GM12878 (cell line): ENCODE results near the gene CHKA. TPM values are rescaled to one million over a fixed set of nuclear protein-coding genes. Genes with fewer than 3 reads are reported as not detected.

Experiments
- ATAC-seq: fragments of 200-7000 bp; cut with Tn5 transposase; 3 replicates; pipeline ENCODE4 v1.9.1; 2020; ENCODE audit warnings: mild to moderate bottlenecking, moderate library complexity
- BruUV-seq: library from RNA; stranded (reverse); fragments of 400-500 nt; replicated peaks from 2 replicates; lab custom pipeline; 2021; lab: Mats Ljungman, UMichigan
- CTCF ChIA-PET: fragments of 300-600 bp; sonication (Branson Sonifier 250); formaldehyde crosslinking; extraction: SDS; loops from one replicate; lab custom pipeline; 2021; ENCODE audit warnings: inconsistent platforms; lab: Yijun Ruan, JAX
- POLR2A ChIA-PET: fragments of 350-600 bp; formaldehyde crosslinking; extraction: SDS; loops from one replicate; lab custom pipeline; 2021; ENCODE audit warnings: inconsistent platforms; lab: Charles Lee
- RAD21 ChIA-PET: fragments of 300-600 bp; sonication (Branson Sonifier 250); formaldehyde crosslinking; loops from one replicate; lab custom pipeline; 2023; ENCODE audit warnings: antibody characterized with exemption; ENCODE audit not compliant: unreplicated experiment; lab: Charles Lee
- SMC1A ChIA-PET: fragments of 300-600 bp; sonication (Branson Sonifier 250); formaldehyde crosslinking; loops from one replicate; lab custom pipeline; 2023; ENCODE audit not compliant: unreplicated experiment, uncharacterized antibody; lab: Charles Lee
- DNase-seq: peaks from one replicate; pipeline ENCODE4 v3.0.0-alpha.2; 2011; ENCODE audit warnings: low read depth, low spot score
- FAIRE-seq: peaks from 3 replicates; lab custom pipeline; 2011; peaks lifted over from hg19 to GRCh38; lab: Jason Lieb, UNC
- H2AFZ ChIP-seq: 2 replicates; pipeline ENCODE4 v1.6.0; 2011; ENCODE audit warnings: low read depth, low read length, control low read depth; ENCODE audit not compliant: control insufficient read depth
- H3K27ac ChIP-seq: 2 replicates; pipeline ENCODE4 v1.5.1; 2011; ENCODE audit warnings: control low read depth; ENCODE audit not compliant: control insufficient read depth, insufficient read depth
- H3K27me3 ChIP-seq, 2 experiments: replicated peaks in 1 of 2; 2 replicates each; pipeline versions ENCODE4 v1.6.0 to v1.6.1; 2011; ENCODE audit warnings: low read length in 1 of 2; ENCODE audit not compliant: control insufficient read depth in 2 of 2, insufficient read depth in 2 of 2
- H3K36me3 ChIP-seq, 2 experiments: 2 replicates each; pipeline ENCODE4 v1.5.1; 2011; ENCODE audit warnings: low read length in 1 of 2; ENCODE audit not compliant: control insufficient read depth in 2 of 2, insufficient read depth in 2 of 2
- H3K4me1 ChIP-seq: 2 replicates; pipeline ENCODE4 v1.6.1; 2011; ENCODE audit warnings: mild to moderate bottlenecking, low read length, moderate library complexity, mixed read lengths; ENCODE audit not compliant: control insufficient read depth, insufficient read depth
- H3K4me2 ChIP-seq: 2 replicates; pipeline ENCODE4 v1.6.0; 2011; ENCODE audit warnings: control low read depth; ENCODE audit not compliant: control insufficient read depth, insufficient read depth
- H3K4me3 ChIP-seq: fragments of 200-600 bp; sonication (generic); 2 replicates; pipeline ENCODE4 v1.5.1; 2016
- H3K79me2 ChIP-seq: 2 replicates; pipeline ENCODE4 v1.6.0; 2011; ENCODE audit warnings: low read length; ENCODE audit not compliant: control insufficient read depth, insufficient read depth
- H3K9ac ChIP-seq: 2 replicates; pipeline ENCODE4 v1.8.0; 2011; ENCODE audit warnings: low read length, control low read depth, mixed read lengths; ENCODE audit not compliant: control insufficient read depth, insufficient read depth
- H3K9me3 ChIP-seq: replicated peaks from 3 replicates; pipeline ENCODE4 v1.5.1; 2011; ENCODE audit warnings: mild to moderate bottlenecking, low read length; ENCODE audit not compliant: control insufficient read depth, insufficient read depth
- H4K20me1 ChIP-seq: 2 replicates; pipeline ENCODE4 v1.6.0; 2011; ENCODE audit not compliant: control insufficient read depth, insufficient read depth
- BMI1 ChIP-seq: fragments of 450-650 bp; IDR thresholded peaks from 2 replicates; pipeline ENCODE4 v1.6.1; 2016; ENCODE audit warnings: mild to moderate bottlenecking, moderate library complexity, borderline replicate concordance
- CEBPB ChIP-seq, 2 experiments: fragments of 150-350 bp in 1 of 2; IDR thresholded peaks; 2 replicates each; pipeline ENCODE4 v1.6.1; 2012 to 2014; ENCODE audit warnings: low read depth in 2 of 2, low read length in 2 of 2, borderline replicate concordance in 1 of 2, inconsistent platforms in 1 of 2
- CREM ChIP-seq: IDR thresholded peaks from 2 replicates; pipeline ENCODE4 v1.6.1; 2014; ENCODE audit warnings: antibody characterized with exemption, low read depth
- GABPA ChIP-seq: IDR thresholded peaks from 2 replicates; pipeline ENCODE4 v1.6.1; 2014; ENCODE audit warnings: antibody characterized with exemption, low read depth, mild to moderate bottlenecking, inconsistent platforms
- POU2F2 ChIP-seq: IDR thresholded peaks from 3 replicates; pipeline ENCODE4 v1.6.1; 2011; ENCODE audit warnings: low read depth, mild to moderate bottlenecking, low read length, borderline replicate concordance
- RELA ChIP-seq: fragments of 450-650 bp; IDR thresholded peaks from 2 replicates; pipeline ENCODE4 v1.8.0; 2014; ENCODE audit warnings: borderline replicate concordance; ENCODE audit not compliant: partially characterized antibody
- RELB ChIP-seq: fragments of 450-650 bp; IDR thresholded peaks from 2 replicates; pipeline ENCODE4 v1.6.1; 2017; ENCODE audit warnings: low read depth, mild to moderate bottlenecking, moderate library complexity
- SIX5 ChIP-seq: IDR thresholded peaks from 2 replicates; pipeline ENCODE4 v1.6.1; 2011; ENCODE audit warnings: mild to moderate bottlenecking, low read depth, low read length, moderate library complexity; ENCODE audit not compliant: severe bottlenecking
- SPI1 ChIP-seq: IDR thresholded peaks from 2 replicates; pipeline ENCODE4 v1.6.1; 2011; ENCODE audit warnings: low read depth, mild to moderate bottlenecking, low read length, moderate library complexity, borderline replicate concordance; ENCODE audit not compliant: insufficient read depth
- TCF12 ChIP-seq: IDR thresholded peaks from 2 replicates; pipeline ENCODE4 v1.6.1; 2011; ENCODE audit warnings: low read depth, mild to moderate bottlenecking, low read length
- TCF3 ChIP-seq: IDR thresholded peaks from 2 replicates; pipeline ENCODE4 v1.6.1; 2012; ENCODE audit warnings: low read depth, mild to moderate bottlenecking, low read length, borderline replicate concordance; ENCODE audit not compliant: insufficient read depth
- USF2 ChIP-seq: IDR thresholded peaks from 2 replicates; pipeline ENCODE4 v1.6.1; 2011; ENCODE audit warnings: low read depth, low read length, improper control_type of control experiment, borderline replicate concordance
- ZBED1 ChIP-seq: IDR thresholded peaks from 2 replicates; pipeline ENCODE4 v1.6.1; 2016; ENCODE audit warnings: borderline replicate concordance
- ZBTB33 ChIP-seq: fragments of 450-650 bp; IDR thresholded peaks from 2 replicates; pipeline ENCODE4 v1.6.1; 2017; ENCODE audit warnings: mild to moderate bottlenecking
- ZBTB4 ChIP-seq: fragments of 450-650 bp; formaldehyde crosslinking; IDR thresholded peaks from 2 replicates; pipeline ENCODE4 v1.4.0; 2022; ENCODE audit warnings: mild to moderate bottlenecking, moderate library complexity
- WGBS: methylation state at CpG from one replicate; pipeline ENCODE4 v1.1.6; 2016; ENCODE audit warnings: low lambda C conversion rate; ENCODE audit not compliant: insufficient replicate concordance, insufficient coverage; ENCODE audit errors: missing lambda C conversion rate; 5-methylcytosine and 5-hydroxymethylcytosine counted together
- in situ Hi-C: fragments of 300-500 bp; cut with MboI; formaldehyde crosslinking; loops from 9 replicates; pipeline ENCODE4 v1.14.3; 2018; ENCODE audit warnings: mixed read lengths
- intact Hi-C: fragments of 100-400 bp; cut with micrococcal nuclease; formaldehyde crosslinking; loops from one replicate; pipeline ENCODE4 v1.14.2; 2022; ENCODE audit not compliant: unreplicated experiment
- polyA plus RNA-seq, 11 experiments: library from polyadenylated mRNA; depleted of rRNA in 4 of 11; unstranded in 6 of 11; stranded (reverse) in 5 of 11; fragments of >200 nt; fragmentation: Nextera tagmentation in 4 of 11; fragmentation: Illumina TruSeq in 1 of 11; extraction: Ambion mirVana in 4 of 11; extraction: Trizol in 1 of 11; gene quantifications; 1 replicate in 1 of 11; 2 replicates in 10 of 11; pipeline versions ENCODE4 v1.2.1 to v1.2.3, GENCODE V29; 2011 to 2016; ENCODE audit warnings: inconsistent platforms in 2 of 11, missing spikeins in 2 of 11, low read depth in 1 of 11
- total RNA-seq, 4 experiments: library from RNA; depleted of rRNA in 3 of 4; stranded (reverse); fragments of >200 nt in 3 of 4; fragmentation: Illumina TruSeq in 1 of 4; extraction: Trizol in 1 of 4; gene quantifications; 2 replicates each; pipeline versions ENCODE4 v1.2.1 to v1.2.3, GENCODE V29; 2013 to 2021

CHKA gene
- total and polyA plus RNA-seq, 10 of the 15 experiments (the other 5 are each of a cell fraction or from before 2014, with no cell fraction given): 5.2 to 29.2 (median 21.2) TPM

GRCh38 chr11:68166969-68167368 is 45.8 kb upstream of the CHKA start:
- SMC1A ChIA-PET: interaction anchor here (1.3 kb wide), 1 partner anchor 9 kb away, joined by 3 read pairs; no protein-coding TSS in a partner anchor
- CTCF ChIA-PET: interaction anchor here (1.0 to 1.2 kb wide), 2 partner anchors 37 to 42 kb away, joined by 3 to 6 read pairs; no protein-coding TSS in a partner anchor

More at GRCh38 chr11:68166969-68167368, 45.8 kb upstream of the CHKA start:
- H3K4me2 ChIP-seq: no peak overlapping the region
- no peak for FAIRE-seq
- intact Hi-C loops (no loop called here), in situ Hi-C loops (no loop called here)
- no peaks in the 10 kb centered on the region for H3K27me3 ChIP-seq
- H3K9ac ChIP-seq: no peak overlapping the region
- no peaks in the 10 kb centered on the region for H4K20me1 ChIP-seq
- WGBS: 93% methylated on average over 4 of the region's 4 CpGs
- H3K79me2 ChIP-seq: no peaks in the 10 kb centered on the region
- no peak for TF ChIP-seq ZBTB4 (CRISPR knock-in tag)
- no peak for TF ChIP-seq RELA
- TF ChIP-seq GABPA: no peak
- TF ChIP-seq TCF3: no peak
- no peak for TF ChIP-seq RELB
- no peak for TF ChIP-seq SPI1
- no peak for TF ChIP-seq TCF12
- no peak for TF ChIP-seq ZBED1
- TF ChIP-seq CEBPB (IDR thresholded peaks at IDR 0.05; ENCODE audit: borderline replicate concordance in 1 of 2, low read depth in 2 of 2, low read length in 2 of 2): no peak
- TF ChIP-seq USF2: no peak
- TF ChIP-seq SIX5: no peak
- no peak for TF ChIP-seq ZBTB33
- no peak for TF ChIP-seq CREM
- TF ChIP-seq POU2F2: no peak
- TF ChIP-seq BMI1: no peak
- ATAC-seq: no peak
- BruUV-seq: no TSS peak
- H3K4me1 ChIP-seq: no peaks in the 10 kb centered on the region
- ChIA-PET POLR2A (interaction anchor here (0.6 kb wide), 1 partner anchor 307 kb away, joined by 3 read pairs; no protein-coding TSS in a partner anchor), RAD21 (no interaction called here)
- no peaks in the 10 kb centered on the region for H3K9me3 ChIP-seq
- H2AFZ ChIP-seq: no peak overlapping the region
- no peak for DNase-seq
- peaks cover 1 to 11% of the 10 kb centered on the region in 2 experiments; a peak in 3 of 4 replicates for H3K36me3 ChIP-seq
- no peak overlapping the region for H3K4me3 ChIP-seq
- H3K27ac ChIP-seq: no peak overlapping the region
